Neural crest cell (in vitro differentiated cells): Measurements from ENCODE around the gene TJP3. TPM values are rescaled to one million over a fixed set of nuclear protein-coding genes. Genes with fewer than 3 reads are reported as not detected.
"Not testable (repeated sequence)": the region's sequence is repeated elsewhere in the genome, so short reads cannot be mapped to it uniquely, and the experiment has no call there.

Source experiments
- DNase-seq: peaks from one replicate; pipeline ENCODE4 v3.0.0; 2021; ENCODE audit warnings: low read depth, mixed read lengths, low spot score
- H3K27ac Mint-ChIP-seq: one replicate; pipeline ENCODE4 v1.8.0; 2021; ENCODE audit warnings: mild to moderate bottlenecking, mixed read lengths; ENCODE audit not compliant: unreplicated experiment
- H3K27me3 Mint-ChIP-seq: 2 replicates; pipeline ENCODE4 v1.8.0; 2021; ENCODE audit warnings: low read depth, mild to moderate bottlenecking, mixed read lengths
- H3K36me3 Mint-ChIP-seq: 2 replicates; pipeline ENCODE4 v1.8.0; 2021; ENCODE audit warnings: low read depth, mild to moderate bottlenecking, mixed read lengths
- H3K4me1 Mint-ChIP-seq: 2 replicates; pipeline ENCODE4 v1.8.0; 2021; ENCODE audit warnings: mixed read lengths
- H3K4me3 Mint-ChIP-seq: one replicate; pipeline ENCODE4 v1.8.0; 2021; ENCODE audit warnings: mild to moderate bottlenecking, mixed read lengths
- H3K9me3 Mint-ChIP-seq: 2 replicates; pipeline ENCODE4 v1.8.0; 2021; ENCODE audit warnings: mixed read lengths
- CTCF ChIP-seq: fragments of 200-600 bp; sonication (generic); conservative IDR thresholded peaks from 2 replicates; pipeline ENCODE4 v1.5.0; 2021; ENCODE audit warnings: antibody characterized with exemption, mild to moderate bottlenecking
- total RNA-seq: library from RNA; stranded (reverse); gene quantifications from 2 replicates; pipeline ENCODE4 v1.2.1, GENCODE V29; 2021

The TJP3 gene
- total RNA-seq, 1 donor from 2014 or later: not detected

DNA sequence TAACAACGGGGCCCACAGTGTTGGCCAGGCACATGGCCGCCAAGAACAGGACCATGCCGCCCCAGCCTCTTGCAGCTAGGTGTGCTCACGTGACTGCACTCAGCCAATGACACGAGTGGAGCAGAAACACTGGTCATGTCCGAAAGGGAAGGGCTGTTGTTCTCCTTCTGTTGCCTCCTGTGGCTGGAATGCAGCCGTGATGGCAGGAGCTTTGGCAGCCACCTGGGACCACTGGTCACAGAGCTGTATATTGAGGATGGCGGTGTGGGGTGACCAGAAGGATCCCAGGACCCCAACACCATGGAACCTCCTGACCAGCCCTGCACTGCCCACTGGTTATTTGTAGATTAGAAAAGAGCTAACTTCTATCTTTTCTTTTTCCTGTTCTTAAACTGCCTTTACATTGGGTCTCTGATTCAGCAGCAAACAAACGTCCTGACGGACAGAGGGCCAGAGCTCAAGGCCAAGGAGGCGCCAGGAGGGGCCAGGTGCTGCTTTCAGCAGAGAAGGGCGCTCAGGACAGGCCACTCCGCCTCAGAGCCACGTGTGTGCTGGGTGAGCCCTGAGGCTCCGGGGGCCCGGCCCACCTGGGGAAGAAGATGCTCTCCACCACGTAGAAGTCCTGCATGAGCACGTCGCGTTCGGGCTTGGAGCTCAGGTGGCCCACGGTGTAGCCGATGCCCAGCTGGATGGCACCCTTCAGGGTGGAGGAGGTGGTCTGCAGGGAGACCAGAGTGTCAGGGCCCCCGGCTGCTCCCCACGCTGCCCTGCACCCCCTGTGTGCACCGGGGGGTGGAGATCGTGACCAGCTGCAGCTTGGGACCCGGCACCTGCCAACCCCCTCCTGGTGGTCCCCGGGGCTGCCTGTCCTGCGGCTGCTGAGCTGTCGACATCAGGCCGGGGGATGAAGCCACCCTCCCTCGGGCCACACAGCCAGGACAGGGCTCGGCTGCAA is 46.6 kb upstream of the TJP3 start:
- Mint-ChIP-seq H3K27me3 (no peaks in the 10 kb centered on the region), H3K4me1 (no peaks in the 10 kb centered on the region), H3K36me3 (no peaks in the 10 kb centered on the region), H3K27ac (no peak overlapping the region), H3K4me3 (no peak overlapping the region), H3K9me3 (no peaks in the 10 kb centered on the region)
- no peak for DNase-seq
- no peak for TF ChIP-seq CTCF

DNA sequence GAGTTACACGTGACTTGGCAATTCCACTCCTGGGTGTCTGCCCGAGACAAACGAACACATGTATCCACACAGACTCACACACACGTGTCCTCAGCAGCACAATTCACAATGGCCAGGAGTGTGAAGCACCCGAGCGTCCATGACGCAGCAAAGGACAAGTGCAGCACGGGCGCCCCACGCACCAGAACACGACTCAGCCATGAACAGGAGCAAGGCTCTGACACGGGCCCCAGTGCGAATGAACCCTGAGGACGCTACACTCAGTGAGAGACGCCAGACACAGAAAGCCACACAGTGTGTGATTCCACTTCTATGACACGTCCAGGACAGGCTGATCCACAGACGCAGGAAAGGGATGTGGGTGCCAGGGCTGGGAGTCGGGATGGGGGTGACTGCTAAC is 44.3 kb upstream of the TJP3 start:
- TF ChIP-seq CTCF: no peak

GRCh38 chr19:3664879-3665642 is 43.1 kb upstream of the TJP3 start:
- Mint-ChIP-seq H3K9me3 (no peaks in the 10 kb centered on the region), H3K27ac (no peak overlapping the region), H3K4me1 (peaks cover 8% of the 10 kb centered on the region), H3K27me3 (no peaks in the 10 kb centered on the region), H3K4me3 (no peak overlapping the region), H3K36me3 (no peaks in the 10 kb centered on the region)
- TF ChIP-seq CTCF: no peak
- no peak for DNase-seq

More for the DNA sequence above, 44.3 kb upstream of the TJP3 start:
- H3K9me3 Mint-ChIP-seq: no peaks in the 10 kb centered on the region
- no peaks in the 10 kb centered on the region for H3K27me3 Mint-ChIP-seq
- no peak for DNase-seq
- H3K4me3 Mint-ChIP-seq: no peak overlapping the region
- H3K36me3 Mint-ChIP-seq: no peaks in the 10 kb centered on the region
- no peaks in the 10 kb centered on the region for H3K4me1 Mint-ChIP-seq
- no peak overlapping the region for H3K27ac Mint-ChIP-seq

- no peaks in the 10 kb centered on the region for H3K9me3 Mint-ChIP-seq
- H3K4me3 Mint-ChIP-seq: no peak overlapping the region
- peak; percentile 95 for TF ChIP-seq CTCF
- H3K36me3 Mint-ChIP-seq: no peaks in the 10 kb centered on the region
- no peaks in the 10 kb centered on the region for H3K27me3 Mint-ChIP-seq
- H3K27ac Mint-ChIP-seq: no peak overlapping the region
- peaks cover 14% of the 10 kb centered on the region for H3K4me1 Mint-ChIP-seq
- peak; percentile 78 for DNase-seq
Observed at GRCh38 chr19:3665681-3666544, 42.3 kb upstream of the TJP3 start.

GRCh38 chr19:3666545-3666856 is 41.7 kb upstream of the TJP3 start:
- not testable (repeated sequence) for H3K4me3 Mint-ChIP-seq, H3K9me3 Mint-ChIP-seq, H3K27me3 Mint-ChIP-seq, H3K27ac Mint-ChIP-seq, H3K36me3 Mint-ChIP-seq, DNase-seq
- peaks cover 16% of the 10 kb centered on the region for H3K4me1 Mint-ChIP-seq
